HepG2 (cell line): ENCODE data around the gene CPE. TPM values are rescaled to one million over a fixed set of nuclear protein-coding genes. Genes with fewer than 3 reads are reported as not detected.

Experiments used
- CHCHD3 ChIP-seq: sonication (generic); formaldehyde crosslinking; IDR thresholded peaks from 2 replicates; pipeline ENCODE4 v1.8.0; 2022; ENCODE audit warnings: mild to moderate bottlenecking, missing genetic modification reagents, moderate library complexity
- HDAC6 ChIP-seq: fragments of 200-600 bp; sonication (generic); IDR thresholded peaks from 2 replicates; pipeline ENCODE4 v1.7.0; 2017; ENCODE audit warnings: mild to moderate bottlenecking, antibody characterized with exemption, low read length, low read depth
- HOXA5 ChIP-seq: sonication (generic); formaldehyde crosslinking; IDR thresholded peaks from 2 replicates; pipeline ENCODE4 v1.4.0; 2020; ENCODE audit warnings: missing genetic modification reagents
- MEIS2 ChIP-seq: sonication (generic); formaldehyde crosslinking; IDR thresholded peaks from 2 replicates; pipeline ENCODE4 v1.9.0; 2021; ENCODE audit warnings: mild to moderate bottlenecking, missing genetic modification reagents
- NFIC ChIP-seq: IDR thresholded peaks from 2 replicates; pipeline ENCODE4 v1.6.1; 2012; ENCODE audit warnings: mild to moderate bottlenecking, low read length, inconsistent platforms
- PAF1 ChIP-seq: IDR thresholded peaks from 2 replicates; pipeline ENCODE4 v1.6.1; 2016; ENCODE audit warnings: missing genetic modification reagents, missing compliant biosample characterization
- POLR2A ChIP-seq, 2 experiments: IDR thresholded peaks; 2 replicates each; pipeline ENCODE4 v1.6.1; 2011; ENCODE audit warnings: low read depth in 2 of 2, low read length in 2 of 2, mild to moderate bottlenecking in 1 of 2, moderate library complexity in 1 of 2; ENCODE audit not compliant: insufficient read depth in 1 of 2
- PRMT3 ChIP-seq: sonication (generic); formaldehyde crosslinking; IDR thresholded peaks from 2 replicates; pipeline ENCODE4 v1.8.1; 2022; ENCODE audit warnings: low read depth, mild to moderate bottlenecking, moderate library complexity, missing genetic modification reagents, borderline replicate concordance
- REPIN1 ChIP-seq: sonication (generic); formaldehyde crosslinking; IDR thresholded peaks from 2 replicates; pipeline ENCODE4 v1.8.0; 2022; ENCODE audit warnings: missing genetic modification reagents, low read depth, mild to moderate bottlenecking, borderline replicate concordance
- TP53 ChIP-seq: sonication (generic); formaldehyde crosslinking; conservative IDR thresholded peaks from 2 replicates; pipeline ENCODE4 v1.4.0; 2020; ENCODE audit warnings: missing genetic modification reagents
- U2AF2 ChIP-seq: fragments of 200-400 bp; formaldehyde crosslinking; IDR thresholded peaks from 2 replicates; pipeline ENCODE4 v1.6.1; 2017; ENCODE audit warnings: low read depth, mild to moderate bottlenecking, low read length
- ZHX2 ChIP-seq, 2 experiments: sonication (generic) in 1 of 2; formaldehyde crosslinking in 1 of 2; IDR thresholded peaks; 2 replicates each; pipeline versions ENCODE4 v1.6.1 to v1.9.0; 2014 to 2022; ENCODE audit warnings: antibody characterized with exemption in 1 of 2, borderline replicate concordance in 1 of 2, inconsistent platforms in 1 of 2, low read depth in 1 of 2, missing genetic modification reagents in 1 of 2
- polyA plus RNA-seq, 8 experiments: library from polyadenylated mRNA; depleted of rRNA in 3 of 8; stranded (reverse) in 7 of 8; unstranded in 1 of 8; fragments of >200 nt; fragmentation: Illumina TruSeq in 4 of 8; extraction: Trizol in 4 of 8; gene quantifications; 2 replicates each; pipeline versions ENCODE4 v1.2.1 to v1.2.3, GENCODE V29; 2011 to 2016; ENCODE audit warnings: low read depth in 4 of 8, missing spikeins in 1 of 8, mixed read lengths in 1 of 8; ENCODE audit not compliant: insufficient read depth in 1 of 8
- total RNA-seq, 5 experiments: library from RNA; depleted of rRNA; stranded (reverse); fragments of >200 nt; fragmentation: Illumina TruSeq; extraction: Trizol; gene quantifications; 2 replicates each; pipeline ENCODE4 v1.2.3, GENCODE V29; 2016; ENCODE audit warnings: low read depth in 1 of 5
- TF ChIP-seq, protein P1 (sequence below): sonication (generic); formaldehyde crosslinking; conservative IDR thresholded peaks from 2 replicates; pipeline ENCODE4 v1.4.0; 2020; ENCODE audit warnings: missing genetic modification reagents
- TF ChIP-seq, protein P2 (sequence below): sonication (generic); formaldehyde crosslinking; IDR thresholded peaks from 2 replicates; pipeline ENCODE4 v1.4.0; 2020; ENCODE audit warnings: missing genetic modification reagents, borderline replicate concordance

The CPE gene
- total and polyA plus RNA-seq, 2 of the 13 experiments (the other 11 are each of a cell fraction or from before 2014, with no cell fraction given) = 268 to 852 TPM

GRCh38 chr4:165343353-165344191, 35.2 kb upstream of the CPE start (continued):
- TF ChIP-seq REPIN1 (peak; percentile 61; the same call in 1 of the 2 replicates), POLR2A (IDR thresholded peaks at IDR 0.05; ENCODE audit: insufficient read depth in 1 of 2, low read depth in 2 of 2, low read length in 2 of 2) (peak; percentile 43 to 48; a peak in 3 of 4 replicates), ZHX2 (IDR thresholded peaks at IDR 0.05; ENCODE audit: low read depth) (no peak), ZHX2 (CRISPR knock-in tag; IDR thresholded peaks at IDR 0.05; ENCODE audit: borderline replicate concordance) (0 out of 2 replicates have a peak, but pooled peaks have one; percentile 36), U2AF2 (no peak), PAF1 (CRISPR knock-in tag) (peak; percentile 96), PRMT3 (CRISPR knock-in tag) (0 out of 2 replicates have a peak, but pooled peaks have one; percentile 38), HOXA5 (CRISPR knock-in tag) (peak; percentile 28; the same call in 1 of the 2 replicates), NFIC (peak; percentile 37; the same call in 1 of the 2 replicates), HDAC6 (no peak), CHCHD3 (CRISPR knock-in tag) (no peak), MEIS2 (0 out of 2 replicates have a peak, but pooled peaks have one; percentile 54), TP53 (0 out of 2 replicates have a peak, but pooled peaks have one; percentile 70)
- TF ChIP-seq, protein P1, sequence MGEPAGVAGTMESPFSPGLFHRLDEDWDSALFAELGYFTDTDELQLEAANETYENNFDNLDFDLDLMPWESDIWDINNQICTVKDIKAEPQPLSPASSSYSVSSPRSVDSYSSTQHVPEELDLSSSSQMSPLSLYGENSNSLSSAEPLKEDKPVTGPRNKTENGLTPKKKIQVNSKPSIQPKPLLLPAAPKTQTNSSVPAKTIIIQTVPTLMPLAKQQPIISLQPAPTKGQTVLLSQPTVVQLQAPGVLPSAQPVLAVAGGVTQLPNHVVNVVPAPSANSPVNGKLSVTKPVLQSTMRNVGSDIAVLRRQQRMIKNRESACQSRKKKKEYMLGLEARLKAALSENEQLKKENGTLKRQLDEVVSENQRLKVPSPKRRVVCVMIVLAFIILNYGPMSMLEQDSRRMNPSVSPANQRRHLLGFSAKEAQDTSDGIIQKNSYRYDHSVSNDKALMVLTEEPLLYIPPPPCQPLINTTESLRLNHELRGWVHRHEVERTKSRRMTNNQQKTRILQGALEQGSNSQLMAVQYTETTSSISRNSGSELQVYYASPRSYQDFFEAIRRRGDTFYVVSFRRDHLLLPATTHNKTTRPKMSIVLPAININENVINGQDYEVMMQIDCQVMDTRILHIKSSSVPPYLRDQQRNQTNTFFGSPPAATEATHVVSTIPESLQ = 0 out of 2 replicates have a peak, but pooled peaks have one; percentile 58
- TF ChIP-seq, protein P2, sequence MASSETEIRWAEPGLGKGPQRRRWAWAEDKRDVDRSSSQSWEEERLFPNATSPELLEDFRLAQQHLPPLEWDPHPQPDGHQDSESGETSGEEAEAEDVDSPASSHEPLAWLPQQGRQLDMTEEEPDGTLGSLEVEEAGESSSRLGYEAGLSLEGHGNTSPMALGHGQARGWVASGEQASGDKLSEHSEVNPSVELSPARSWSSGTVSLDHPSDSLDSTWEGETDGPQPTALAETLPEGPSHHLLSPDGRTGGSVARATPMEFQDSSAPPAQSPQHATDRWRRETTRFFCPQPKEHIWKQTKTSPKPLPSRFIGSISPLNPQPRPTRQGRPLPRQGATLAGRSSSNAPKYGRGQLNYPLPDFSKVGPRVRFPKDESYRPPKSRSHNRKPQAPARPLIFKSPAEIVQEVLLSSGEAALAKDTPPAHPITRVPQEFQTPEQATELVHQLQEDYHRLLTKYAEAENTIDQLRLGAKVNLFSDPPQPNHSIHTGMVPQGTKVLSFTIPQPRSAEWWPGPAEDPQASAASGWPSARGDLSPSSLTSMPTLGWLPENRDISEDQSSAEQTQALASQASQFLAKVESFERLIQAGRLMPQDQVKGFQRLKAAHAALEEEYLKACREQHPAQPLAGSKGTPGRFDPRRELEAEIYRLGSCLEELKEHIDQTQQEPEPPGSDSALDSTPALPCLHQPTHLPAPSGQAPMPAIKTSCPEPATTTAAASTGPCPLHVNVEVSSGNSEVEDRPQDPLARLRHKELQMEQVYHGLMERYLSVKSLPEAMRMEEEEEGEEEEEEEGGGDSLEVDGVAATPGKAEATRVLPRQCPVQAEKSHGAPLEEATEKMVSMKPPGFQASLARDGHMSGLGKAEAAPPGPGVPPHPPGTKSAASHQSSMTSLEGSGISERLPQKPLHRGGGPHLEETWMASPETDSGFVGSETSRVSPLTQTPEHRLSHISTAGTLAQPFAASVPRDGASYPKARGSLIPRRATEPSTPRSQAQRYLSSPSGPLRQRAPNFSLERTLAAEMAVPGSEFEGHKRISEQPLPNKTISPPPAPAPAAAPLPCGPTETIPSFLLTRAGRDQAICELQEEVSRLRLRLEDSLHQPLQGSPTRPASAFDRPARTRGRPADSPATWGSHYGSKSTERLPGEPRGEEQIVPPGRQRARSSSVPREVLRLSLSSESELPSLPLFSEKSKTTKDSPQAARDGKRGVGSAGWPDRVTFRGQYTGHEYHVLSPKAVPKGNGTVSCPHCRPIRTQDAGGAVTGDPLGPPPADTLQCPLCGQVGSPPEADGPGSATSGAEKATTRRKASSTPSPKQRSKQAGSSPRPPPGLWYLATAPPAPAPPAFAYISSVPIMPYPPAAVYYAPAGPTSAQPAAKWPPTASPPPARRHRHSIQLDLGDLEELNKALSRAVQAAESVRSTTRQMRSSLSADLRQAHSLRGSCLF (CRISPR knock-in tag) = peak; percentile 44; the same call in 1 of the 2 replicates
